ENCODE data around the gene PDCD10. TPM values are rescaled to one million over a fixed set of nuclear protein-coding genes. Genes with fewer than 3 reads are reported as not detected.

The PDCD10 gene
- total and polyA plus RNA-seq, 2 donors (not counting 1 experiment from before 2014, with no cell fraction given) = 25.7 to 58.0 TPM

DNA sequence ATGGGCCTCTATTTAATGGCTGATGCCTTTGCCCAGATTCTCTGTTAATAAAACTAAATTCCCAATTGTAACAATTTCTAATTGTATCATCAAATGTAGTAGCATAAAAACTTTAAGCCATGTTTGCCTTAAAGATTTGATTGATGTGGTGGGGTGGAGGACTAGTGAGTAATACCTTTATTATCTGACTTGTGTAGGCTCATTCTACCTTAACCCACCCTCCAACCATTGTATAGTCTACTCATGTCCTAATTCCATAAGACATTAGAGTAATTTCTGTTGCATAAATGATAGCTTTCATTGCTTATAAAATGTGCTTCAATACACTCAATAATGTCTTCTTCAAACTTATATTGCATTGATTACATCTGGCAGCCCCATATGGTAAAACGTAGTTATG lies 26.6 kb upstream of the PDCD10 start:
- Mint-ChIP-seq H3K27ac (no peak overlapping the region), H3K4me3 (no peak overlapping the region), H3K27me3 (no peaks in the 10 kb centered on the region), H3K4me1 (peaks cover 14% of the 10 kb centered on the region), H3K9me3 (ENCODE audit: insufficient read depth) (no peaks in the 10 kb centered on the region)
- H3K4me3 ChIP-seq (ENCODE audit: control extremely low read depth in 1 of 5, extremely low read depth in 1 of 5, insufficient read depth in 1 of 5, low read depth in 2 of 5, low read length in 4 of 5) = no peak overlapping the region
- intact Hi-C loops (cut with micrococcal nuclease) = no loop called here
- H3K9me3 ChIP-seq (ENCODE audit: control extremely low read depth in 1 of 3, control insufficient read depth in 2 of 3, insufficient read depth in 1 of 3, low read length in 2 of 3) = peaks cover 0 to 7% (median 0%) of the 10 kb centered on the region in 3 donors
- DNase-seq (no peak), ATAC-seq (ENCODE audit: low read depth) (no peak)
- H3K4me2 ChIP-seq (replicated peaks; ENCODE audit: low read depth, low read length, poor library complexity, severe bottlenecking) = no peak overlapping the region
- ChIA-PET CTCF (interaction anchor here (1.7 kb wide), 1 partner anchor 20 kb away, joined by 5 read pairs; no protein-coding TSS in a partner anchor), POLR2A (no interaction called here)
- H3K79me2 ChIP-seq (ENCODE audit: control insufficient read depth, insufficient read depth, low read length) = peaks cover 12% of the 10 kb centered on the region
- no peaks in the 10 kb centered on the region for H3K36me3 ChIP-seq (replicated peaks in 1 of 2; ENCODE audit: control extremely low read depth in 1 of 2, control insufficient read depth in 1 of 2, extremely low read depth in 1 of 2, insufficient read depth in 2 of 2, low read length in 1 of 2)
- no peak overlapping the region for H3K9ac ChIP-seq (ENCODE audit: low read length)
- no CpG with 5 or more reads among the region's 1 CpG for WGBS (ENCODE audit: insufficient coverage)
- H4K20me1 ChIP-seq (ENCODE audit: control insufficient read depth, insufficient read depth, low read length, poor library complexity, severe bottlenecking) = no peaks in the 10 kb centered on the region
- no peak overlapping the region for H2AFZ ChIP-seq (ENCODE audit: insufficient read depth, low read depth, low read length, poor library complexity, severe bottlenecking)
- H3K27ac ChIP-seq (ENCODE audit: low read length in 2 of 2) = no peak overlapping the region
- peaks cover 8 to 12% of the 10 kb centered on the region in 2 donors for H3K4me1 ChIP-seq (ENCODE audit: control insufficient read depth in 2 of 2, insufficient read depth in 2 of 2, low read length in 2 of 2)
- TF ChIP-seq, protein P1, sequence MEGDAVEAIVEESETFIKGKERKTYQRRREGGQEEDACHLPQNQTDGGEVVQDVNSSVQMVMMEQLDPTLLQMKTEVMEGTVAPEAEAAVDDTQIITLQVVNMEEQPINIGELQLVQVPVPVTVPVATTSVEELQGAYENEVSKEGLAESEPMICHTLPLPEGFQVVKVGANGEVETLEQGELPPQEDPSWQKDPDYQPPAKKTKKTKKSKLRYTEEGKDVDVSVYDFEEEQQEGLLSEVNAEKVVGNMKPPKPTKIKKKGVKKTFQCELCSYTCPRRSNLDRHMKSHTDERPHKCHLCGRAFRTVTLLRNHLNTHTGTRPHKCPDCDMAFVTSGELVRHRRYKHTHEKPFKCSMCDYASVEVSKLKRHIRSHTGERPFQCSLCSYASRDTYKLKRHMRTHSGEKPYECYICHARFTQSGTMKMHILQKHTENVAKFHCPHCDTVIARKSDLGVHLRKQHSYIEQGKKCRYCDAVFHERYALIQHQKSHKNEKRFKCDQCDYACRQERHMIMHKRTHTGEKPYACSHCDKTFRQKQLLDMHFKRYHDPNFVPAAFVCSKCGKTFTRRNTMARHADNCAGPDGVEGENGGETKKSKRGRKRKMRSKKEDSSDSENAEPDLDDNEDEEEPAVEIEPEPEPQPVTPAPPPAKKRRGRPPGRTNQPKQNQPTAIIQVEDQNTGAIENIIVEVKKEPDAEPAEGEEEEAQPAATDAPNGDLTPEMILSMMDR (IDR thresholded peaks at IDR 0.05) = no peak
- no peak for TF ChIP-seq EZH2 (IDR thresholded peaks at IDR 0.05; ENCODE audit: borderline replicate concordance, insufficient read depth, low read depth, low read length, poor library complexity, severe bottlenecking)
- H3K27me3 ChIP-seq (replicated peaks in 1 of 4; ENCODE audit: control extremely low read depth in 1 of 4, control insufficient read depth in 3 of 4, insufficient read depth in 4 of 4, low read length in 3 of 4) = no peaks in the 10 kb centered on the region

DNA sequence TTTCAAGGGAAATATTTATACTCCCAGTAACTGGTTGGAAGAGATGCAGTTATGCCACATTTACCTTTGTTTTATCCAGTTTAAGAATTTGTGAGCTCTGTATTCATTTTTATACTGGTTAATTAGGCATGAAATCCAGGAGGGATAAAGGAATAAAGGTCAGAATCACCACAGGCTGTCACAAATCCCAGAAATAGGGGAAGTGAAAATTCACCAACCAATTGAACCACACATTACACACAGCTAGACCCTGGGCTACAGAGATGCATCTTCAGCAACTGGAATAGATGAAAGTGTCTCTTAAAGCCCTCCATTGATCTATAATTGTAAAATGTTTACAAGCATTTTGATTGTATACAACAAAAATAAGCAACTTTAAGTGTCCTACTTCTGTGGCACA lies 19.4 kb upstream of the PDCD10 start:
- H3K4me3 Mint-ChIP-seq = no peak overlapping the region
- H3K4me3 ChIP-seq (ENCODE audit: control extremely low read depth in 1 of 5, extremely low read depth in 1 of 5, insufficient read depth in 1 of 5, low read depth in 2 of 5, low read length in 4 of 5) = no peak overlapping the region
- TF ChIP-seq, protein P1 (IDR thresholded peaks at IDR 0.05) = no peak
- TF ChIP-seq EZH2 (IDR thresholded peaks at IDR 0.05; ENCODE audit: borderline replicate concordance, insufficient read depth, low read depth, low read length, poor library complexity, severe bottlenecking) = no peak
- peak overlapping the region; percentile 0 for H3K4me2 ChIP-seq (replicated peaks; ENCODE audit: low read depth, low read length, poor library complexity, severe bottlenecking)
- no peaks in the 10 kb centered on the region for H3K27me3 ChIP-seq (replicated peaks in 1 of 4; ENCODE audit: control extremely low read depth in 1 of 4, control insufficient read depth in 3 of 4, insufficient read depth in 4 of 4, low read length in 3 of 4)
- H3K27me3 Mint-ChIP-seq = no peaks in the 10 kb centered on the region
- intact Hi-C loops (cut with micrococcal nuclease) = loop anchor here (5.0 kb wide), 1 partner anchor 343 kb away; the partner anchor contains the start of gene GOLIM4
- no peak overlapping the region for H2AFZ ChIP-seq (ENCODE audit: insufficient read depth, low read depth, low read length, poor library complexity, severe bottlenecking)
- peaks cover 24% of the 10 kb centered on the region for H3K79me2 ChIP-seq (ENCODE audit: control insufficient read depth, insufficient read depth, low read length)
- peak overlapping the region; percentile 75 for H3K27ac Mint-ChIP-seq
- H3K4me1 ChIP-seq (ENCODE audit: control insufficient read depth in 2 of 2, insufficient read depth in 2 of 2, low read length in 2 of 2) = peaks cover 28 to 47% of the 10 kb centered on the region in 2 donors
- peaks cover 55% of the 10 kb centered on the region for H3K4me1 Mint-ChIP-seq
- no peaks in the 10 kb centered on the region for H3K9me3 ChIP-seq (ENCODE audit: control extremely low read depth in 1 of 3, control insufficient read depth in 2 of 3, insufficient read depth in 1 of 3, low read length in 2 of 3)
- ATAC-seq (ENCODE audit: low read depth) = no peak
- H3K9ac ChIP-seq (ENCODE audit: low read length) = peak overlapping the region; percentile 3
- ChIA-PET CTCF (no interaction called here), POLR2A (no interaction called here)
- no peaks in the 10 kb centered on the region for H3K36me3 ChIP-seq (replicated peaks in 1 of 2; ENCODE audit: control extremely low read depth in 1 of 2, control insufficient read depth in 1 of 2, extremely low read depth in 1 of 2, insufficient read depth in 2 of 2, low read length in 1 of 2)
- H3K27ac ChIP-seq (ENCODE audit: low read length in 2 of 2) = peak overlapping the region in 1 of 2 donors; percentile 83
- no peaks in the 10 kb centered on the region for H4K20me1 ChIP-seq (ENCODE audit: control insufficient read depth, insufficient read depth, low read length, poor library complexity, severe bottlenecking)
- H3K9me3 Mint-ChIP-seq (ENCODE audit: insufficient read depth) = no peaks in the 10 kb centered on the region
- peak; percentile 41 for DNase-seq
